Neural cell (in vitro differentiated cells): ENCODE measurements around the gene RFNG.

Source experiments
- CTCF ChIP-seq: fragments of 450-650 bp; IDR thresholded peaks from 2 replicates; pipeline ENCODE4 v1.5.1; 2014; ENCODE audit warnings: antibody characterized with exemption, mild to moderate bottlenecking, moderate library complexity; ENCODE audit not compliant: poor library complexity, severe bottlenecking
- EP300 ChIP-seq: fragments of 450-650 bp; conservative IDR thresholded peaks from 2 replicates; pipeline ENCODE4 v1.6.1; 2014; ENCODE audit warnings: antibody characterized with exemption, mild to moderate bottlenecking, moderate library complexity; ENCODE audit not compliant: poor library complexity, severe bottlenecking
- EZH2 ChIP-seq: fragments of 200-600, 300-800 bp; shearing (Covaris generic), sonication (generic); IDR thresholded peaks from 2 replicates; pipeline ENCODE4 v1.6.1; 2014; ENCODE audit warnings: antibody characterized with exemption, low read length, borderline replicate concordance, mild to moderate bottlenecking; ENCODE audit not compliant: insufficient read depth, poor library complexity, severe bottlenecking
- SMC3 ChIP-seq: fragments of 450-650 bp; conservative IDR thresholded peaks from 2 replicates; pipeline ENCODE4 v1.6.1; 2014; ENCODE audit warnings: antibody characterized with exemption, mild to moderate bottlenecking, moderate library complexity; ENCODE audit not compliant: poor library complexity
- TAF1 ChIP-seq: IDR thresholded peaks from 2 replicates; pipeline ENCODE4 v1.6.1; 2012; ENCODE audit warnings: low read depth

DNA sequence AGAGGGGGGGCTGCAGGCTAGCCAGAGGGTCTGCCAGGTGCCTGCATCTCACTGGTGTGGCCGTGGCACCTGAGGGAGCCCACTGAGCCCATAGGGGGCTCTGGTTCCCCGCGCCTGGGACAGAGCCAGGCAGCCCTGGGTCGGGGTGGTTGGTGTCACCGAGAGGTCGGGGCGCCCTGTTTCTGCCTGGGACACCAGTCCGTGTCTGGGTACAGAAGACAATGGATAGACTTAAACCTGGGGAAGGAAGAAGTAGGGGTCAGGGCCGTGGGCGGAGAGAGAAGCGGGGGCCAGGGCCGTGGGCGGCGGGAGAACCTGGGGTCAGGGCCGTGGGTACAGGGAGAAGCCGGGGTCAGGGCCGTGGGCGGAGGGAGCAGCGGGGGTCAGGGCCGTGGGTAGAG, 3.0 kb downstream of the RFNG start:
- TF ChIP-seq EP300 (no peak), CTCF (no peak), EZH2 (no peak), SMC3 (no peak), TAF1 (no peak)
